K562 (cell line): ENCODE results near the gene SOHLH1.

Experiments used
- ATF7 ChIP-seq: fragments of 450-650 bp; IDR thresholded peaks from 2 replicates; pipeline ENCODE4 v1.7.1; 2014; ENCODE audit warnings: mild to moderate bottlenecking, moderate library complexity
- CTCF ChIP-seq, 3 experiments: IDR thresholded peaks in 2 of 3; conservative IDR thresholded peaks in 1 of 3; 2 replicates each; pipeline ENCODE4 v1.5.1; 2011 to 2012; ENCODE audit warnings: low read length in 3 of 3, mild to moderate bottlenecking in 3 of 3, control low read depth in 2 of 3, improper control_type of control experiment in 1 of 3, inconsistent platforms in 1 of 3, low read depth in 1 of 3, mixed read lengths in 1 of 3, moderate library complexity in 1 of 3; ENCODE audit not compliant: insufficient read depth in 2 of 3
- EP300 ChIP-seq: IDR thresholded peaks from 2 replicates; pipeline ENCODE4 v1.6.1; 2012; ENCODE audit warnings: low read length, improper control_type of control experiment
- EZH2 ChIP-seq: IDR thresholded peaks from 2 replicates; pipeline ENCODE4 v1.6.1; 2012; ENCODE audit warnings: low read depth, mild to moderate bottlenecking, inconsistent platforms, low read length, borderline replicate concordance
- JUN ChIP-seq, 2 experiments: sonication (generic) in 1 of 2; formaldehyde crosslinking in 1 of 2; IDR thresholded peaks; 2 replicates each; pipeline versions ENCODE4 v1.6.1 to v1.8.0; 2012 to 2022; ENCODE audit warnings: borderline replicate concordance in 2 of 2, mild to moderate bottlenecking in 2 of 2, improper control_type of control experiment in 1 of 2, low read depth in 1 of 2, low read length in 1 of 2, missing genetic modification reagents in 1 of 2
- MXI1 ChIP-seq: IDR thresholded peaks from 2 replicates; pipeline ENCODE4 v1.6.1; 2011; ENCODE audit warnings: low read depth, mild to moderate bottlenecking, improper control_type of control experiment, low read length
- POLR2A ChIP-seq: fragments of 450-650 bp; conservative IDR thresholded peaks from 2 replicates; pipeline ENCODE4 v1.6.1; 2016
- RAD21 ChIP-seq, 2 experiments: fragments of 250-450 bp in 1 of 2; fragments of 450-650 bp in 1 of 2; sonication (Bioruptor Pico) in 1 of 2; formaldehyde crosslinking in 1 of 2; IDR thresholded peaks in 1 of 2; conservative IDR thresholded peaks in 1 of 2; 2 replicates each; pipeline versions ENCODE4 v1.4.0 to v1.8.0; 2020 to 2022; ENCODE audit warnings: mild to moderate bottlenecking in 2 of 2, moderate library complexity in 1 of 2
- RNF219 ChIP-seq: fragments of 250-450 bp; sonication (Bioruptor Pico); IDR thresholded peaks from 2 replicates; pipeline ENCODE4 v1.5.0; 2022; ENCODE audit warnings: mild to moderate bottlenecking
- ZFX ChIP-seq: sonication (generic); formaldehyde crosslinking; IDR thresholded peaks from 2 replicates; pipeline ENCODE4 v1.8.0; 2022; ENCODE audit warnings: mild to moderate bottlenecking, missing genetic modification reagents, moderate library complexity
- ZNF121 ChIP-seq: sonication (generic); formaldehyde crosslinking; conservative IDR thresholded peaks from 2 replicates; pipeline ENCODE4 v1.8.0; 2022; ENCODE audit warnings: missing genetic modification reagents
- ZZZ3 ChIP-seq: fragments of 450-650 bp; IDR thresholded peaks from 2 replicates; pipeline ENCODE4 v1.6.1; 2016; ENCODE audit warnings: antibody characterized with exemption, mild to moderate bottlenecking, moderate library complexity

GRCh38 chr9:135739271-135740220 is 40.3 kb upstream of the SOHLH1 start:
- TF ChIP-seq ZZZ3: no peak
- TF ChIP-seq EZH2: no peak
- TF ChIP-seq POLR2A: no peak
- TF ChIP-seq RNF219 (CRISPR knock-in tag): no peak
- TF ChIP-seq EP300: no peak
- TF ChIP-seq ATF7: no peak
- TF ChIP-seq MXI1: no peak
- no peak for TF ChIP-seq RAD21 (CRISPR knock-in tag; conservative IDR thresholded peaks at IDR 0.05 in 1 of 2, IDR thresholded peaks at IDR 0.05 in 1 of 2)
- no peak for TF ChIP-seq ZNF121 (CRISPR knock-in tag)
- TF ChIP-seq ZFX (CRISPR knock-in tag): no peak
- no peak for TF ChIP-seq CTCF (IDR thresholded peaks at IDR 0.05 in 2 of 3, conservative IDR thresholded peaks at IDR 0.05 in 1 of 3; ENCODE audit: insufficient read depth in 2 of 3, low read depth in 1 of 3, low read length in 3 of 3)
- no peak for TF ChIP-seq JUN (IDR thresholded peaks at IDR 0.05; ENCODE audit: borderline replicate concordance, low read depth, low read length)
- TF ChIP-seq JUN (CRISPR knock-in tag; IDR thresholded peaks at IDR 0.05; ENCODE audit: borderline replicate concordance): no peak
